Ascending aorta (tissue), 2 donors: ENCODE measurements around the gene SLC5A8. TPM values are rescaled to one million over a fixed set of nuclear protein-coding genes. Genes with fewer than 3 reads are reported as not detected.

Experiments used
- DNase-seq, 2 donors: peaks; one replicate each; pipeline ENCODE4 v3.0.0-alpha.2; 2019; ENCODE audit warnings: low spot score in 2 of 2
- H3K27ac ChIP-seq, 2 donors: fragments of 200-600 bp; sonication (generic); one replicate each; pipeline ENCODE4 v1.5.1; 2016 to 2017; ENCODE audit warnings: mild to moderate bottlenecking in 1 of 2
- H3K27me3 ChIP-seq: fragments of 200-600 bp; sonication (generic); one replicate; pipeline ENCODE4 v1.5.1; 2017
- H3K36me3 ChIP-seq, 2 donors: fragments of 200-600 bp; sonication (generic); one replicate each; pipeline ENCODE4 v1.5.1; 2016
- H3K4me1 ChIP-seq, 2 donors: fragments of 200-600 bp; sonication (generic); one replicate each; pipeline ENCODE4 v1.5.1; 2016 to 2017; ENCODE audit warnings: mild to moderate bottlenecking in 1 of 2
- H3K4me3 ChIP-seq, 2 donors: fragments of 200-600 bp; sonication (generic); one replicate each; pipeline ENCODE4 v1.5.1; 2016 to 2017; ENCODE audit warnings: mild to moderate bottlenecking in 1 of 2
- H3K9me3 ChIP-seq, 2 donors: fragments of 200-600 bp; sonication (generic); one replicate each; pipeline ENCODE4 v1.5.1; 2016
- intact Hi-C: fragments of 100-400 bp; cut with DNase I; formaldehyde crosslinking; loops from one replicate; pipeline ENCODE4 v1.15.1; 2023
- total RNA-seq: library from RNA; depleted of rRNA; stranded (reverse); fragments of >200 nt; gene quantifications from one replicate; pipeline ENCODE4 v1.1.0, GENCODE V29; 2016
- TF ChIP-seq, protein P1 (sequence below), 3 experiments: fragments of 200-600 bp in 2 of 3; fragments of 450-650 bp in 1 of 3; sonication (generic) in 2 of 3; IDR thresholded peaks; one replicate each; pipeline ENCODE4 v1.5.1; 2016 to 2019; ENCODE audit warnings: antibody characterized with exemption in 3 of 3, mild to moderate bottlenecking in 1 of 3, moderate library complexity in 1 of 3

The SLC5A8 gene
- total RNA-seq, 1 donor from 2014 or later = 0.11 TPM

DNA sequence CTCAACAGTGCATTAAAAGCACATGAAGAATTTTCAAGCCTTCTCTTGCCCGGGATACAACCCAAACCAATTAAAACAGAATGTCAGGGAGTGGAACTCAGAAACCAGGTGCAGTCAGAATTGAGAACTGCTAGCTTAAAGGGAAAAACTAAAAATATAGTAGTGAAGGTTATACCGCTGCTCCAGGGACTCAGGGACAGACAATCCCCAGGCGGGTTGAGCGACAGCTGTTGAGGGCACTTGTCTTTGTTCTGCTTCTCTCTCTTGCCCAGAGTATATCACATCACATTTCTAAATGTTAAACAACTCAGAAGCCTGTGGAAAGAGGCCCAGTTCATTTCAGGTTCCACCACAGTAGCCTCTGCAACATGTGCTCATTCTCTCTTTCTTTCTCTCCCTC is 93.1 kb downstream of the SLC5A8 start:
- TF ChIP-seq, protein P1, sequence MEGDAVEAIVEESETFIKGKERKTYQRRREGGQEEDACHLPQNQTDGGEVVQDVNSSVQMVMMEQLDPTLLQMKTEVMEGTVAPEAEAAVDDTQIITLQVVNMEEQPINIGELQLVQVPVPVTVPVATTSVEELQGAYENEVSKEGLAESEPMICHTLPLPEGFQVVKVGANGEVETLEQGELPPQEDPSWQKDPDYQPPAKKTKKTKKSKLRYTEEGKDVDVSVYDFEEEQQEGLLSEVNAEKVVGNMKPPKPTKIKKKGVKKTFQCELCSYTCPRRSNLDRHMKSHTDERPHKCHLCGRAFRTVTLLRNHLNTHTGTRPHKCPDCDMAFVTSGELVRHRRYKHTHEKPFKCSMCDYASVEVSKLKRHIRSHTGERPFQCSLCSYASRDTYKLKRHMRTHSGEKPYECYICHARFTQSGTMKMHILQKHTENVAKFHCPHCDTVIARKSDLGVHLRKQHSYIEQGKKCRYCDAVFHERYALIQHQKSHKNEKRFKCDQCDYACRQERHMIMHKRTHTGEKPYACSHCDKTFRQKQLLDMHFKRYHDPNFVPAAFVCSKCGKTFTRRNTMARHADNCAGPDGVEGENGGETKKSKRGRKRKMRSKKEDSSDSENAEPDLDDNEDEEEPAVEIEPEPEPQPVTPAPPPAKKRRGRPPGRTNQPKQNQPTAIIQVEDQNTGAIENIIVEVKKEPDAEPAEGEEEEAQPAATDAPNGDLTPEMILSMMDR (IDR thresholded peaks at IDR 0.05) = no peak
- no peak overlapping the region for H3K4me3 ChIP-seq
- H3K27me3 ChIP-seq = no peaks in the 10 kb centered on the region
- no peaks in the 10 kb centered on the region for H3K36me3 ChIP-seq
- H3K27ac ChIP-seq = no peak overlapping the region
- DNase-seq = no peak
- intact Hi-C loops = no loop called here
- H3K9me3 ChIP-seq = no peaks in the 10 kb centered on the region
- no peaks in the 10 kb centered on the region for H3K4me1 ChIP-seq

DNA sequence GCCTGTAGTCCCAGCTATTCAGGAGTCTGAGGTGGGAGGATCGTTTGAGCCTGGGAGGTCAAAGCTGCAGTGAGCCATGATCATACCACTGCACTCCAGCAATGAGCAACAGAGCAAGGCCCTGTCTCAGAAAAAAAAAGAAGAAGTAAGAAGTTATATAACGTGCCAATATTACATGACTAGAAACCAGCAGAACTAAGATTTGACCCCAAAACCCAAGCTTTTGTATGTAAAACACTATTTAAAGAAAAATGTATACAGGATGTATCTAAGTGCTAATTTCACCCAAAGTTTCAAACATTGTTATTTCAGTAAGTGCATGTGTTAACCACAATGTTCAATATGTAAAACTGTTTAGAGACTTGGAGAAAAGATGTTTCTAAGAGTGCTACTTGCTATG is 94.7 kb downstream of the SLC5A8 start:
- TF ChIP-seq, protein P1 (IDR thresholded peaks at IDR 0.05) = no peak
- H3K27me3 ChIP-seq = no peaks in the 10 kb centered on the region
- DNase-seq = no peak
- no peak overlapping the region for H3K4me3 ChIP-seq
- H3K4me1 ChIP-seq = no peaks in the 10 kb centered on the region
- no peaks in the 10 kb centered on the region for H3K36me3 ChIP-seq
- H3K9me3 ChIP-seq = no peaks in the 10 kb centered on the region
- intact Hi-C loops = no loop called here
- no peak overlapping the region for H3K27ac ChIP-seq

DNA sequence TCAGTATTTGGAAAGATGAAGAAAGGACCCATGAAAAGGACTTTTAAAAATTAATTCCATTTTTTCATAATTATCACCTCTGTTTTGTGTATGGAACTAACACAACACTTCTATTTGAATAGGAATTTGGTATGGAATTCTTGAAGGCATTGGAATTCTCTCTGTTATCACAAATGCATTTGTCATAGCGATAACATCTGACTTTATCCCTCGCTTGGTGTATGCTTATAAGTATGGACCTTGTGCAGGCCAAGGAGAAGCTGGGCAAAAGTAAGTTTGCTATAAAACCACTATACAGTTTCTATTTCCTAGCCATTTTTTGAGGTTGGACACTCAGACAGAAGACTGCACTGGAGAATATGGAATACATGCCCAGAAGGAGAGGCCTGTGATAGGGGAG is 98.6 kb downstream of the SLC5A8 start:
- Histone ChIP-seq H3K36me3 (no peaks in the 10 kb centered on the region), H3K27ac (no peak overlapping the region), H3K27me3 (no peaks in the 10 kb centered on the region), H3K4me1 (no peaks in the 10 kb centered on the region), H3K4me3 (no peak overlapping the region), H3K9me3 (no peaks in the 10 kb centered on the region)
- TF ChIP-seq, protein P1 (IDR thresholded peaks at IDR 0.05) = no peak
- intact Hi-C loops = no loop called here
- no peak for DNase-seq

DNA sequence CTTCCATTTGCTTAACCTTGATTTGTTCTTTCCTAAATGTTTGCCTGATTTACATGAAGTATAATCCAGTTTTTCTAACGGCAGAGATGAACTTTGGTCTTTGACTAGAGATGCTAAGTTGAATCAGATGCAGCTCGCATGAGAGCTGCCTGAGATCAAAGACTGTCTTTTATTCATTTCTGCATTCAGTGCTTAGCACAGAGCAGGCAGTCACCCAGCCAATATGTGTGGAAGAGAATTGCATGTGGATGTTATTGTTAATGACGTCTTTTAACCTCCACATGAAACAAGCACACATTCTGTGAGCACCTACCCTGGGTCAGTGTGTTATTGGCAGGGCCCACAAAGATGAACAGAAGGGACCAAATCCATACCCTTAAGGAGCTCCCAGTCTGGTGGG is 99.2 kb downstream of the SLC5A8 start:
- Histone ChIP-seq H3K27ac (no peak overlapping the region), H3K36me3 (no peaks in the 10 kb centered on the region), H3K4me1 (no peaks in the 10 kb centered on the region), H3K27me3 (no peaks in the 10 kb centered on the region), H3K4me3 (no peak overlapping the region), H3K9me3 (no peaks in the 10 kb centered on the region)
- no peak for DNase-seq
- TF ChIP-seq, protein P1 (IDR thresholded peaks at IDR 0.05) = no peak
- intact Hi-C loops = no loop called here

DNA sequence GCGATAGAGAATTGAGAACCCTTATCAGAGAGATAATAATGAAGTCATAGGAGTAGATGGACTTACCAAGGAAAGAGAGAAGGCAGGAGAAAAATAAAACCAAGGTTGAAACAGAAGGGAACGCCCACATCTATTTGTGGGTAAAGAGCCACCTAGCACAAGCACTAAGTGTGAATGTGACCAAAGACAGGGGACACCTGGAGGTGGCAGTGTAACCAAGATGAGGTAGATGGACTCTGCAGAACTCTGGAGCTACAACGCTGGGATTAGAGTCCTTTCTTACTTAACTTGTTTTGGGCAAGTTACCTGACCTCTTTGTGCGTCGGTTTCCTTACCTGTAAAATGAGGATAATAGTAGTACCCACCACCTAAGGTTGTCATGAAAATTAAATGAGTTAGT is 101.9 kb downstream of the SLC5A8 start:
- no peaks in the 10 kb centered on the region for H3K9me3 ChIP-seq
- TF ChIP-seq, protein P1 (IDR thresholded peaks at IDR 0.05) = no peak

More for the DNA sequence above, 101.9 kb downstream of the SLC5A8 start:
- no peaks in the 10 kb centered on the region for H3K4me1 ChIP-seq
- H3K4me3 ChIP-seq = no peak overlapping the region
- no peaks in the 10 kb centered on the region for H3K27me3 ChIP-seq
- H3K36me3 ChIP-seq = no peaks in the 10 kb centered on the region
- no peak overlapping the region for H3K27ac ChIP-seq
- intact Hi-C loops = no loop called here
- DNase-seq = no peak
